GM10248 (cell line): ENCODE data around the gene PTPN2.

ENCODE experiments used
- CTCF ChIA-PET: fragments of 300-600 bp; sonication (Branson Sonifier 250); formaldehyde crosslinking; extraction: SDS; loops from one replicate; lab custom pipeline; 2021; ENCODE audit warnings: antibody characterized with exemption; lab: Yijun Ruan, JAX
- POLR2A ChIA-PET: fragments of 350-650 bp; sonication (Branson Sonifier 250); formaldehyde crosslinking; extraction: SDS; loops from one replicate; lab custom pipeline; 2020; ENCODE audit warnings: antibody characterized with exemption; lab: Yijun Ruan, JAX
- DNase-seq: peaks from one replicate; pipeline ENCODE4 v3.0.0; 2012; ENCODE audit errors: extremely low spot score
- TF ChIP-seq, protein P1 (sequence below): IDR thresholded peaks from 2 replicates; pipeline ENCODE4 v1.5.1; 2012; ENCODE audit warnings: mild to moderate bottlenecking, low read depth; ENCODE audit errors: extremely low read depth, missing control alignments, control extremely low read depth

PTPN2 gene

DNA sequence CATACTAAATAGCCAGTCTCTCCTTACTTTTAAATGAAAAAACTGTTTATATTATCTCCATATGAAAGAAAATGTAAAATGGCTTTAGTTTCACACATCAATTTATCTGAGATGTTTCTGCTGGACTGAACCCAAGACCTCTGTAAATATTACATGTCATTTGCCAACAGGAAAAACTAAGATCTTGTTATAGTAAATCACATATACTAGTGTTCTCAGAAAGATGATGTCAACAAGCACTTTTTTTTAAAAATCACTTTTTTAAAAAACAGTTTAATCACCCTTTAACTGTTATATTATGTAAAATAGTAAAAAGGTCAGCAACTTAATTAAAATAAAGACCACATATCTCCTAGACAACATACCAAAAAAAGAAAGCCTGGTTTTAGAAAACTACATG is 46.3 kb downstream of the PTPN2 start:
- CTCF ChIA-PET, result no interaction called here
- POLR2A ChIA-PET, result no interaction called here
- DNase-seq, result no peak
- TF ChIP-seq, protein P1, sequence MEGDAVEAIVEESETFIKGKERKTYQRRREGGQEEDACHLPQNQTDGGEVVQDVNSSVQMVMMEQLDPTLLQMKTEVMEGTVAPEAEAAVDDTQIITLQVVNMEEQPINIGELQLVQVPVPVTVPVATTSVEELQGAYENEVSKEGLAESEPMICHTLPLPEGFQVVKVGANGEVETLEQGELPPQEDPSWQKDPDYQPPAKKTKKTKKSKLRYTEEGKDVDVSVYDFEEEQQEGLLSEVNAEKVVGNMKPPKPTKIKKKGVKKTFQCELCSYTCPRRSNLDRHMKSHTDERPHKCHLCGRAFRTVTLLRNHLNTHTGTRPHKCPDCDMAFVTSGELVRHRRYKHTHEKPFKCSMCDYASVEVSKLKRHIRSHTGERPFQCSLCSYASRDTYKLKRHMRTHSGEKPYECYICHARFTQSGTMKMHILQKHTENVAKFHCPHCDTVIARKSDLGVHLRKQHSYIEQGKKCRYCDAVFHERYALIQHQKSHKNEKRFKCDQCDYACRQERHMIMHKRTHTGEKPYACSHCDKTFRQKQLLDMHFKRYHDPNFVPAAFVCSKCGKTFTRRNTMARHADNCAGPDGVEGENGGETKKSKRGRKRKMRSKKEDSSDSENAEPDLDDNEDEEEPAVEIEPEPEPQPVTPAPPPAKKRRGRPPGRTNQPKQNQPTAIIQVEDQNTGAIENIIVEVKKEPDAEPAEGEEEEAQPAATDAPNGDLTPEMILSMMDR, result no peak

DNA sequence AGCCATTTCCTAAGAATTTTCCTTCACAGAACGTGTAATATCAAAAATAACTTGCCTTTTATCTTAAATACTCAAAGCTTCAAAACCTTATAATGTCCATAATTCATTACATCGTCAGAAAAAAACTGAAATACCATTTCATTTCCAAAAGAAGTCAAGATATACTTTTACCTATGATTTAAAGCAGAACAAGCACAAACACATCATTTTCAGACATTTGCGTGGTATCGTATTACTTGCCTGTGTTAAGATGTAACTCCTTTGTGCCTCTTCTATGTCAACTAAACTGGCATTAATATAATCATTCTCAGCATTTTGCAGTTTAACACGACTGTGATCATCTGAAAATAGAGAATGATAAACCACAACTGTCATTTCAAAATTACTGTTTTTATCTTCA is 47.5 kb downstream of the PTPN2 start:
- DNase-seq, result no peak
- ChIA-PET CTCF (interaction anchor here (0.7 kb wide), 1 partner anchor 11 kb away, joined by 3 read pairs; no protein-coding TSS in a partner anchor), POLR2A (no interaction called here)
- TF ChIP-seq, protein P1, result no peak

DNA sequence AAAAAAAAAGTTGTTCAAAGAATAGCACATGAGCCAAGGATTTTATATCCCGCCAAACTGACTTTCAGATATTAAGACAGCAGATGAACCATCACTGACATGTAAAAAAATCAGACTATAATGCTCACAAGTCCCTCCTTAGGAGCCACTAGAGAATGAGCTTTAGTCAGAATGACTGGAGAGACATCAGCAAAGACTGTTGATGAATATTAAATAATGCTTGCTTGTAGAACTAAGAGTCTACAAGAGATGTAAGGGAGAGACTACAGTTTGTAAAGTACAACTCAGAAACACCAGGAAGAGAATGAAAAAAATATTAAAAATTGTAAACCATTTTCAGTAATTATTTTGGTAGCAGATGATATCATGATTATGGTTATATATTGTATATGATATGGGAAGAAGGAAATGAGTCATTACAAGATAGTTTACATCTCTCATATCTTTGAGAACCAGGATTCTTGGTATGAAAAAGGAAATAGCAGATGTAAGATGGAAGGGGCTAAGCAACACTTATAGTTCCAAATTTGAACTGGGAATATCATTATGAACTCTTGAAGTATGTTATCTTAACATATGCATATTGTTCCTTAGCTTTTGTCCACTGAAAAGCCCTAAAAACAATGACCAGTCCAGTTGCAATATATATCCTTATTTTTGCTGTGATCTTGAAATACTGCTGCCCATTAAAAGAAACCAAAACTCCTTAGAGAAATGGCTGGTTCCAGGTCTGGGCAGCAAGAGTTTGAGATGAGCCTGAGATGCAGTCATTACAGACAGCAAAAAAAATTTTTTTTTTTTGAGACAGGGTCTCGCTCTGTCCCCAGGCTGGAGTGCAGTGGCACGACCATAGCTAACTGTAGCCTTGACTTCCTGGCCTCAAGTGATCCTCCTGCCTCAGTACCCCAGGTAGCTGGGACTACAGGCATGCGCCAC is 55.7 kb downstream of the PTPN2 start:
- ChIA-PET POLR2A (no interaction called here), CTCF (interaction anchor here (1.0 to 1.2 kb wide), 2 partner anchors 16 to 17 kb away, joined by 3 read pairs; no protein-coding TSS in a partner anchor)
- TF ChIP-seq, protein P1, result no peak
- no peak for DNase-seq

DNA sequence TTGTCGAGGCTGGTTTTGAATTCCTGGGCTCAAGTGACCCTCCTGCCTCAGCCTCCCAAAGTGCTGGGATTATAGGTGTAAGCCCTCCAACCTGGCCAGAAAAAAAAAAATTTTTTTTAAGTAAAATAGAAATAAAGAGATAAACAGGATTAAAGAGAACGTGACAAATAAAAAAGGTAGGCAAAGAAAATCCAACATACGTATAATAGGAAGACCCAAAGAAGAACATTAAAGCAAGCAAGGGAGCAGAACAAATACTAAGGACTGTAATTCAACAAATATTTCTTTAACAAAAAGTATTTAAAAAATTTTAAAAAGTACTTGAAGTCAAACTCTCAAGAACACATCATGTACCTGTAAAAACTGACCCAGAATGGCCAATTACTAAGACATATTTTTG is 56.4 kb downstream of the PTPN2 start:
- TF ChIP-seq, protein P1, result no peak
- CTCF ChIA-PET, result no interaction called here
- DNase-seq, result no peak
- POLR2A ChIA-PET, result no interaction called here

DNA sequence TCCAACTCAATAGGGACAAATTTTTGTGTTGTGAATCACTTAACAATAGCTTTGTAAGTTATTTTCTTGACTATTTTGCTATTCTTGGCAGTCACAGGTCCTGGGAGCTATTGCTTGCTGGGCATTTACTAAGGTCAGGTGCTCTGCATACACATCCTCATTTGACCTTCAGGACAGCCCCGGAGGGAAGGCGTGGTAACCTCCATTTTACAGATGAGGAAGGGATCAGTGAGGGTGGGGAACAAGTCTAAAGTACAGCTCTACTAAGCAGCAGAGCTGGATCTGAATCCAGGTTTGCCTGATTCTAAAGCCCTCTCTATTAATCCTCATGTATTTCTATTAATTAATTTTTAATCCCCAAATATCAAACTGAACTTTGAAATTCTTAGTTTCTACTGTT is 58.8 kb downstream of the PTPN2 start:
- POLR2A ChIA-PET, result no interaction called here
- TF ChIP-seq, protein P1, result no peak
- DNase-seq, result no peak
- CTCF ChIA-PET, result interaction anchor here (0.8 to 2.4 kb wide), 7 partner anchors 8 to 81 kb away, joined by 3 to 8 read pairs (median 3); no protein-coding TSS in a partner anchor

DNA sequence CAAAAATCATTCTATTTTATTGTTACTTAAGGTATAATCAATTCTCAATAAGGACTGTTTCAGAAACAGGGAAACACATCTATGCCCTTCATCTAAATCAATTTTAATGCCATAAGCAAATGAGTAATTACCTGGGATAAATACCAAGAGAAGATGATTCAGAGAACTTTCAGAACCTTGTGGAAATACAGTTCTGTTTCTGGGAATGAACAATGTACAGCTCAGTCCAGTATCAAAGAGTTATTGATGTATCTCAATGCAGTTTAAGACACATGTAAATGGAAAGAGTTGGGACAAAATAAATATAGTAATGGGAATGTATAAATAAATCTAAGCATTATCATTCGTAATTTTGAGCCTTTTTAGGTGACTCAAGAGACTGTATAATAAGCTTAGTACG is 60.1 kb downstream of the PTPN2 start:
- ChIA-PET POLR2A (no interaction called here), CTCF (interaction anchor here (0.8 to 2.4 kb wide), 5 partner anchors 13 to 67 kb away, joined by 3 to 8 read pairs (median 4); no protein-coding TSS in a partner anchor)
- DNase-seq, result no peak
- TF ChIP-seq, protein P1, result no peak
